ENCODE data around the gene TMCC1. TPM values are rescaled to one million over a fixed set of nuclear protein-coding genes. Genes with fewer than 3 reads are reported as not detected.

Gene TMCC1
- total RNA-seq, 1 donor from 2014 or later: 16.7 TPM

GRCh38 chr3:129795186-129796010, 98.1 kb downstream of the TMCC1 start:
- Histone ChIP-seq H3K9me3 (no peaks in the 10 kb centered on the region), H3K4me3 (no peak overlapping the region), H3K27me3 (no peaks in the 10 kb centered on the region), H3K4me1 (peaks cover 24% of the 10 kb centered on the region), H3K36me3 (no peaks in the 10 kb centered on the region), H3K27ac (no peak overlapping the region)
- intact Hi-C loops (cut with DNase I): no loop called here
- no peak for DNase-seq (ENCODE audit: extremely low spot score in 2 of 2)
- TF ChIP-seq POLR2A (IDR thresholded peaks at IDR 0.05) (no peak), CTCF (IDR thresholded peaks at IDR 0.05) (no peak), POLR2AphosphoS5 (IDR thresholded peaks at IDR 0.05; ENCODE audit: insufficient read depth in 1 of 2, low read depth in 1 of 2) (no peak)

GRCh38 chr3:129794311-129795185, 99.0 kb downstream of the TMCC1 start:
- H3K4me3 ChIP-seq: peak overlapping the region; percentile 3
- no peaks in the 10 kb centered on the region for H3K9me3 ChIP-seq
- H3K36me3 ChIP-seq: no peaks in the 10 kb centered on the region
- intact Hi-C loops (cut with DNase I): no loop called here
- peak overlapping the region; percentile 37 for H3K27ac ChIP-seq
- DNase-seq (ENCODE audit: extremely low spot score in 2 of 2): no peak
- peaks cover 24% of the 10 kb centered on the region for H3K4me1 ChIP-seq
- TF ChIP-seq POLR2AphosphoS5 (IDR thresholded peaks at IDR 0.05; ENCODE audit: insufficient read depth in 1 of 2, low read depth in 1 of 2) (peak in 1 of 2 donors; percentile 47), POLR2A (IDR thresholded peaks at IDR 0.05) (no peak)
- no peaks in the 10 kb centered on the region for H3K27me3 ChIP-seq

- no peaks in the 10 kb centered on the region for H3K36me3 ChIP-seq
- DNase-seq (ENCODE audit: extremely low spot score in 2 of 2): no peak
- H3K9me3 ChIP-seq: no peaks in the 10 kb centered on the region
- H3K27me3 ChIP-seq: no peaks in the 10 kb centered on the region
- intact Hi-C loops (cut with DNase I): no loop called here
- TF ChIP-seq CTCF (IDR thresholded peaks at IDR 0.05) (no peak), POLR2AphosphoS5 (IDR thresholded peaks at IDR 0.05; ENCODE audit: insufficient read depth in 1 of 2, low read depth in 1 of 2) (no peak), POLR2A (IDR thresholded peaks at IDR 0.05) (no peak)
- H3K4me3 ChIP-seq: peak overlapping the region; percentile 3
- H3K4me1 ChIP-seq: peaks cover 24% of the 10 kb centered on the region
- H3K27ac ChIP-seq: peak overlapping the region; percentile 37
Observed at GRCh38 chr3:129793942-129794310, 99.6 kb downstream of the TMCC1 start.

GRCh38 chr3:129793319-129793718, 100.2 kb downstream of the TMCC1 start:
- no peak for DNase-seq (ENCODE audit: extremely low spot score in 2 of 2)
- H3K9me3 ChIP-seq: no peaks in the 10 kb centered on the region
- TF ChIP-seq CTCF (IDR thresholded peaks at IDR 0.05) (no peak), POLR2A (IDR thresholded peaks at IDR 0.05) (no peak), POLR2AphosphoS5 (IDR thresholded peaks at IDR 0.05; ENCODE audit: insufficient read depth in 1 of 2, low read depth in 1 of 2) (no peak)
- H3K4me1 ChIP-seq: peaks cover 24% of the 10 kb centered on the region
- intact Hi-C loops (cut with DNase I): no loop called here
- no peaks in the 10 kb centered on the region for H3K27me3 ChIP-seq
- H3K4me3 ChIP-seq: peak overlapping the region in 1 of 2 donors; percentile 4
- H3K36me3 ChIP-seq: no peaks in the 10 kb centered on the region
- no peak overlapping the region for H3K27ac ChIP-seq

GRCh38 chr3:129783470-129783869, 110.0 kb downstream of the TMCC1 start:
- no peak for DNase-seq (ENCODE audit: extremely low spot score in 2 of 2)
- intact Hi-C loops (cut with DNase I): no loop called here

More at GRCh38 chr3:129783470-129783869, 110.0 kb downstream of the TMCC1 start:
- Histone ChIP-seq H3K4me3 (no peak overlapping the region), H3K27ac (no peak overlapping the region), H3K36me3 (no peaks in the 10 kb centered on the region), H3K4me1 (no peaks in the 10 kb centered on the region), H3K27me3 (no peaks in the 10 kb centered on the region), H3K9me3 (no peaks in the 10 kb centered on the region)
- no peak for TF ChIP-seq POLR2A (IDR thresholded peaks at IDR 0.05)
- TF ChIP-seq POLR2AphosphoS5 (IDR thresholded peaks at IDR 0.05; ENCODE audit: insufficient read depth in 1 of 2, low read depth in 1 of 2): no peak
